Measurements from ENCODE around the gene SYCE1.

The SYCE1 gene

DNA sequence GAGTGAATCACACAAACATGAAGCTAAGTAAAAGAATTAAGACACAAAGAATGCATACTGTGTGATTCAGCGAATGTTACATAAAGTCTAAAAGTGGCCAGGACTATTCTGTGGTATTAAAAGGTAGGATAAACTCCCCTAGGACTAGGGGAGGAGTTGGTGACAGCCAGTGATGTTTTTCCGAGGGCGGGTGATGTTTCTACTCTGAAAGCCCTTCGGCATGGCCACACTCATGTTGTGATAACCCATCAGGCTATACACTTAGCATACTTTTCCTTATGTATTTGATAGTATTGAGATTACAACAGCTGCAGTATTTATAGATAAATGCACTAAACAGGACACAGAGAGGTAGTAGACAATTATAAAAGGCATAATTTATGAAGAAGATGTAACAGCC lies 54.0 kb downstream of the SYCE1 start:
- no peak for DNase-seq

DNA sequence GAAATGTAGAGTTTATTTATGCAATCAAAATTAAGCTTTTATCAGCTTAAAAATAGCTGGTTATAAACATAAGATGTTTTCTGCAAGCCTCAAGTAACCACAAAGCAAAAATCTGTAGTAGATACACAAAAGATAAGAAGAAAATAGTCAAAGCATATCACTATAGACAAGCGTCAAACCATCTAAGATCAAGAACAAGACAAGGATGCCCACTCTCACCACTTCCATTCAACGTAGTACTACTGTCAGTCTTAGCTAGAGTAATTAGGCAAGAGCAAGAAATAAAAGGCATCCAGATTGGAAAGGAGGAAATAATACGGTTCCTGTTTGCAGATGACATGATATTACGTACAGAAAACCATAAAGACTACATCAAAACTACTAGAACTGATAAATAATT lies 55.7 kb downstream of the SYCE1 start:
- DNase-seq: no peak

Measured in OCI-M1 (cell line).